ENCODE results near the gene ZBED5.
"Not testable (repeated sequence)": the region's sequence is repeated elsewhere in the genome, so short reads cannot be mapped to it uniquely, and the experiment has no call there.

Gene ZBED5

GRCh38 chr11:10857709-10858438 lies at the start of gene ZBED5:
ZBED5 (minus strand) TSS chr11:10858053; CDS start chr11:10854945, 3,108 bp downstream.
- peak; percentile 98 for DNase-seq

GRCh38 chr11:10906521-10906920 lies 48.7 kb upstream of the ZBED5 start:
- DNase-seq = peak; percentile 80

GRCh38 chr11:10902301-10903063 lies 44.6 kb upstream of the ZBED5 start:
- no peak for DNase-seq

- peak; percentile 28 for DNase-seq
Measured at GRCh38 chr11:10900681-10901415, 43.0 kb upstream of the ZBED5 start.

- DNase-seq = no peak
Measured at GRCh38 chr11:10899121-10899830, 41.4 kb upstream of the ZBED5 start.

GRCh38 chr11:10898763-10899025 lies 40.8 kb upstream of the ZBED5 start:
- DNase-seq = no peak

GRCh38 chr11:10898003-10898762 lies 40.3 kb upstream of the ZBED5 start:
- no peak for DNase-seq

- no peak for DNase-seq
Measured at GRCh38 chr11:10897150-10897549, 39.3 kb upstream of the ZBED5 start.

- DNase-seq = no peak
Measured at GRCh38 chr11:10896493-10896892, 38.6 kb upstream of the ZBED5 start.

- no peak for DNase-seq
Measured at GRCh38 chr11:10895285-10895684, 37.4 kb upstream of the ZBED5 start.

- DNase-seq = no peak
Measured at GRCh38 chr11:10894666-10895065, 36.8 kb upstream of the ZBED5 start.

- DNase-seq = peak; percentile 17
Measured at GRCh38 chr11:10893714-10894151, 35.9 kb upstream of the ZBED5 start.

GRCh38 chr11:10892250-10892649 lies 34.4 kb upstream of the ZBED5 start:
- DNase-seq = no peak

- DNase-seq = no peak
Measured at GRCh38 chr11:10891151-10891720, 33.4 kb upstream of the ZBED5 start.

GRCh38 chr11:10890083-10890482 lies 32.2 kb upstream of the ZBED5 start:
- DNase-seq = not testable (repeated sequence)

- DNase-seq = no peak
Measured at GRCh38 chr11:10887307-10887706, 29.5 kb upstream of the ZBED5 start.

GRCh38 chr11:10886652-10887250 lies 28.9 kb upstream of the ZBED5 start:
- DNase-seq = no peak

- peak; percentile 26 for DNase-seq
Measured at GRCh38 chr11:10885703-10886363, 28.0 kb upstream of the ZBED5 start.

- not testable (repeated sequence) for DNase-seq
Measured at GRCh38 chr11:10884292-10884691, 26.4 kb upstream of the ZBED5 start.

- DNase-seq = no peak
Measured at GRCh38 chr11:10881892-10882291, 24.0 kb upstream of the ZBED5 start.
